GM12892 (cell line): Measurements from ENCODE around the gene VPREB3.

Experiments
- DNase-seq: peaks from one replicate; pipeline ENCODE4 v3.0.0; 2011; ENCODE audit not compliant: insufficient read length
- FAIRE-seq: peaks from 2 replicates; lab custom pipeline; 2011; peaks lifted over from hg19 to GRCh38; lab: Jason Lieb, UNC
- POLR2A ChIP-seq: IDR thresholded peaks from 2 replicates; pipeline ENCODE4 v1.6.1; 2011; ENCODE audit warnings: low read depth, low read length, control low read depth
- POLR2AphosphoS5 ChIP-seq: IDR thresholded peaks from 2 replicates; pipeline ENCODE4 v1.6.1; 2011; ENCODE audit warnings: low read depth, low read length, control low read depth
- TAF1 ChIP-seq: IDR thresholded peaks from 2 replicates; pipeline ENCODE4 v1.6.1; 2011; ENCODE audit warnings: low read depth, mild to moderate bottlenecking, control low read depth, low read length, borderline replicate concordance

VPREB3 gene

DNA sequence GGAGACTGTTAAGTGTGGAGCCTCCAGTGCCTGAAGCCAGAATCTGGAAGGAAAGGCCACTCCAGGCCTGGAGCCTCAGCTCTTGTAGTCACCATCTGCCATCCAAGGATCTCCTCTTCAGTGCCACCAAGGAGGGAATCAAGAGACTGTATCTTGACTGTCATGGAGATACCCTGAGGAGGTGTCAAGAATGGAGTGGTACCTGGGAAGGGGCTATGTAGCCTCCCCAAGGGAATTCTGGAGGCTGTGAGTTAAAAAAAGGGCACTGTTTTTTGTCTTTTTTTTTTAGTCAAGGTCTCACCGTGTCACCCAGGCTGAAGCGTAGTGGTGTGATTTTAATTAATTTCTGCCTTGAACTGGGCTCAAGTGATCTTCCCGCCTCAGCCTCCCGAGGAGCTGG is 5.3 kb upstream of the VPREB3 start:
- FAIRE-seq = no peak
- TF ChIP-seq POLR2AphosphoS5 = no peak
- TF ChIP-seq POLR2A = no peak
- TF ChIP-seq TAF1 = no peak
- DNase-seq = no peak

DNA sequence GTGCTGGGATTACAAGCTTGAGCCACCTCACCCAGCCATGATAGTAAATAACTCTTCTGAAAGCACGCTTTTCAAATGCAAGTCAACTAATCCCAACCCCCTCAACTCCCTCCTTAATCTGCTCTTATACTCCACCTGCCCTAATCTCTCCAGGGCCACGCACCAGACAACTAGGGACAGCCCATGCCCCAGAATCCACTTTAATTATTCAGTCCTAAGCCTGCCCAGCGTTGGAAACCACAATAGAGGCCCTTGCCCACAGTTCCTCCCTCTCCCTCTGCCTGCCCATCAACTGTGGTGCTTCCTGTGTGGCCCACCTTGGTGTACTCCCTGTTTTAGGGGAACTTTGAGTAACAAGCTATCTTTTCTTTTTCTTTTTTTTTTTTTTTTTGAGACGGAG is 2.7 kb upstream of the VPREB3 start:
- TF ChIP-seq TAF1 (no peak), POLR2AphosphoS5 (no peak), POLR2A (no peak)
- DNase-seq (no peak), FAIRE-seq (no peak)

DNA sequence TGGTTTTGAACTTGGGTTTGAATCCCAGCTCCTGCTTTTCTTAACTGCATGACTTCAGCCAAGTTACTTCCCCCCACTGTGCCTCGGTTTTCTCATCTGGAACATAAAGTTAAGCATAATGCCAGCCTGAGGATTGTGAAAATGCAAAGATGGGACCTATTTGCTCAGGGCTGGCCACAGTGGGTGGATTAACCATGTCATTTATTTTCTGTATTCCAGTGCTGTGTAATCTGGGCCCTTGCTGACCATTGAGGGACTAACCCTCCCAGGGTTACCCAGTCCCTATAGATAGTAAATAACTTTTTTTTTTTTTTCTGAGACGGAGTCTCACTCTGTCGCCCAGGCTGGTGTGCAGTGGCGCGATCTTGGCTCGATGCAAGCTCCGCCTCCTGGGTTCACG is 1.5 kb upstream of the VPREB3 start:
- TF ChIP-seq POLR2AphosphoS5 (no peak), POLR2A (no peak), TAF1 (no peak)
- no peak for DNase-seq
- no peak for FAIRE-seq

DNA sequence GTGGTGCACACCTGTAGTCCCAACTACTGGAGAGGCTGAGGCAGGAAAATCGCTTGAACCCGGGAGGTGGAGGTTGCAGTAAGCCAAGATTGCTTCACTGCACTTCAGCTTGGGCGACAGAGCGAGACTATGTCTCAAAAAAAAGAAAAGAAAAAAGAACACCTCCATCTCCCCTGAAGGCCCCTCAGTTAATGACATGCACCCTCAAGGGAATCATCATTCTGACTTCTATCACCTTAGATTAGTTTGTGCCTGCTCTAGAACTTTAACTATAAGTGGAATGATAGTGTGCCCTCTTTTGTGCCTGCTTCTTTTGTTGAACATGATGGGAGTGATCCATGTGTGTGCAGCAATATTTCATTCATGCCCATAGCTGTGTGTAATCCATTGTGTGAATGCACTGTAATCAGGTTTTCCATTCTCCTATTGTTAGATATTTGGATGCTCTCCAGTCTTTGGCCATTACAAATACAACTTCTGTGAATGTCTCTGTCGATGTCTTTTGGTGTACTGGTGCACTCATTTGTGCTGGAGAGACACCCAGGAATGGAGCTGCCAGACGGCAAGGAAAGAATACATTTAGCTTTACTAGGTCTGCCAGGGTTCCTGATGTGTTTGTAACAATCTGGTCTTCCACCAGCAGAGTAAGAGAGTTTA is 883 bp upstream of the VPREB3 start:
- DNase-seq (no peak), FAIRE-seq (no peak)
- TF ChIP-seq POLR2AphosphoS5 (no peak), POLR2A (no peak), TAF1 (no peak)

DNA sequence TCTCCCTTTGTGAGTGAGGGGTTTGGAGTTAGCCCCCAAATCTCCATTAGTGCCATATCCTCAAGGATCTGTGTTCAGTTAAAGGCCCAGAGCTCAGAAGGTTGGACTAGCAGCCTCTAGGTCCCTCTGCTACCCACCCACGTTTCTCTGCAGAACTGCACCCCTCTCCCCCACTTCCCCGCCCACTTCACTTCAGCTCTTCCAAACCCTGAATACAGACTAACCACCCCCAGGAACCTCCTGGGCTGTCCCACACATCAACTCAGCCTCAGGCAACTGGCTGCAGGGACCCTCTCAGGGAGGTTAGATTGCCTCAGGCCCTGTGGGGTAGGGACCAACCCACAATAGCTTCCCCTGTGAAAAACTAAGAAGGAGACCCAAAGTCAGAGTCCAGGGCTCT is 840 bp downstream of the VPREB3 start:
- TF ChIP-seq POLR2AphosphoS5 = no peak
- no peak for TF ChIP-seq TAF1
- TF ChIP-seq POLR2A = no peak
- DNase-seq = no peak
- FAIRE-seq = peak; percentile 84

DNA sequence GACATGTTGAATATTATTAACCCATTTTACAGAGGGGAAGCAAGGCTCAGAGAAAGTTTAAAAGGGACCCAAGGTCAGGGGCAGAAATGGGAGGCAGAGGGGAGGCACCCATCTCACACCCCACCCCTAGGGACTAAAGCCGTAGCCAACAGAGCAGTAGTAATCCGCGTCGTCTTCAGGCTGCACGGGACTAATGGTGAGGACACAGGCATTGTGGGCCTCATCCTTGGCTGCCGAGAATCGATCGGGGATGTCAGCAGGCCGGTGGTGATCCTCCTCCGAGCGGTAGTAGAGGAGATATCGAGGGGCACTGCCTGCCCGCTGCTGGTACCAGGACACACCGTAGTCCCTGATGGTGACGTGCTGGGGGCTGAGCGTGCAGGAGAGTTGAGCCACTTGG is 1.5 kb downstream of the VPREB3 start:
- no peak for DNase-seq
- no peak for TF ChIP-seq TAF1
- no peak for TF ChIP-seq POLR2A
- TF ChIP-seq POLR2AphosphoS5 = no peak
- no peak for FAIRE-seq

DNA sequence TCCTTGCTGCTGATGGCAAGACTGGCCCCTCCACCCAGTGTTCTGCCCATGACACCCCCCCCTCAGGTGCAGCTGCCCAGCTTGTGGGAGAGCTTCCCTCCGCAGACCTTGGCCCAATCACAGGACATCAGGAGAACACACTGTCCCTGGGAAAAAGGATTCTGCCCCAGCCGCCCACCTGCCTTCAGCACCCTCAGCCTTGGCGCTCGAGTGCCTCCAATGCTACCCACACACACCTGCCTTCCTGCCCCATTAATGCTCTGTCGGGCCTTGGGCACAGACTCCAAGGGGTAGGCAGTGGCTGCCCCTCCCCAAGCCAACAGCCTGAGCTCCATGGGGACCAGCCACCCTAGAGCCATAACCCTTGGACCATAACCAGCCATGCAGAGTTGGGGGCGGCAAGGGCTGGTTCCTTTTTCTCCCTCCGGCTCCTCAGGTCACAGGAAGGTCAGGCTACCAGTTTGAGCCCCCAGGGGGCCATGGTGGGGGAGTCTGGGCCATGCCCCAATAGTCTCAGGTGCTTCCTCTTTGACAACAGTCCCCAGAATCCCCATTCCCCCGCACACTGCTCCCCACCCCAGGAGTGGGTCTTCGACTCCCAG is 2.0 kb downstream of the VPREB3 start:
- peak; percentile 95 for FAIRE-seq
- DNase-seq = peak; percentile 54
- TF ChIP-seq POLR2A (no peak), TAF1 (no peak), POLR2AphosphoS5 (no peak)

DNA sequence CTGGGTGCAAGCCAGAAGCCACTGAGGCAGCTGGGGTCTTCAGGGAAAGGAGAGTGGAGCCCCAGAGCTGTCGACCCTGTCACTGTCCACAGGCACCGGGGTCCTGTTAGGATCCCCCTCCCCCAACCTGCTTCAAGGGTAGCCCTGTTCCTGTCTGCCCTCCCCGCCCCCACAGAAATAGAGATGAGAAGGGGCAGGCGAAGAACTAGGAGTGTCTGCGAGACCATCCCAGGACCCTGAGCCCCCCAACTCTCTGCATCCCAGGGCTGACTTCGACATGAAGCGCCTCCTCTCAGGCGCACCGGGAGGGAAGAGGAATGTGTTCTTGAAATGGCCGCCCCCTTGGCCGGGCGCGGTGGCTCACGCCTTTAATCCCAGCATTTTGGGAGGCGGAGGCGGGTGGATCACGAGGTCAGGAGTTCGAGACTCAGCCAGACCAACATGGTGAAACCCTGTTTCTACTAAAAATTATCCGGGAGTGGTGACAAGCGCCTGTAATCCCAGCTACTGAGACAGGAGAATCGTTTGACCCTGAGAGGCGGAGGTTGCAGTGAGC is 2.7 kb downstream of the VPREB3 start:
- TF ChIP-seq POLR2AphosphoS5 = no peak
- no peak for TF ChIP-seq POLR2A
- TF ChIP-seq TAF1 = no peak
- FAIRE-seq (no peak), DNase-seq (peak; percentile 48)

DNA sequence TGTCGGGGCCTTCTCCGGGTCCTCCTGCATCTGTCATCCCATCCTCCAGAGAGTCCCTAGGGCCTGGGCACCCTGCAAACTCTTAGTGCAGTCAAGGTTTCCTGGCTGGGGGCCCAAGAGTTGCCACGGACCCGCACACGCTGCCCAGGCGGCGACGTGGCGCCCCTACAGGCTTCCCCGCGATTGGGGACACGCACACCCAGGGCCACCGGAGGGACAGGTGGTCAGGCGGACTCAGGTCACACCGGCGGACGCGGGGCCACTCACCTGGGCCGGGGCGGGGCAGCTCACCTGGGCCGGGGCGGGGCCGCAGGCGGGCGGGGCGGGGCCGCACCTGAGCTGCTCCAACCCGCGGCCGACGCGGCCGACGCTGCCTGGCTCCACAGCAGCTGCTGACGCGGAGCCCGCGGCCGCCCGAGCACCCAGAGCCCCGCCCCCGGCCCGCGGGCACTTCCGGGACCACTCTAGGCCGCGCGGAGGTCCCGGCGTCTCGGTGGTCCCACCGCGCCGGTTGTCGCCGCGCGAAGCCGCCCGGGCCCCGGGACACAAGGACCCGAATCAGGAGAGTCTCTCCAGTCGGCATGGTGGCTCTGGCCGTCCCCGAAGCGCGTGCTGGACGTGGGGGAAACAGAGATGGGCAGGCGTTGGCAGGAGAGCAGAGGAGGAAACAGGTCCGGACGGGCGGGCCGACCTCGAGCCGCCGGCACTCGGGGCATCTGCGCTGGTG is 3.3 kb downstream of the VPREB3 start, which contains the start of gene ZNF70:
ZNF70 (minus strand) TSS at position 399 of the 727 bp plus-strand sequence. CDS start 5,972 bp downstream, outside the sequence.
- DNase-seq = peak; percentile 90
- peak; percentile 95 for FAIRE-seq
- TF ChIP-seq POLR2AphosphoS5 = peak; percentile 60; the same call in 1 of the 2 replicates
- peak; percentile 71 for TF ChIP-seq POLR2A
- TF ChIP-seq TAF1 = peak; percentile 61; the same call in 1 of the 2 replicates

DNA sequence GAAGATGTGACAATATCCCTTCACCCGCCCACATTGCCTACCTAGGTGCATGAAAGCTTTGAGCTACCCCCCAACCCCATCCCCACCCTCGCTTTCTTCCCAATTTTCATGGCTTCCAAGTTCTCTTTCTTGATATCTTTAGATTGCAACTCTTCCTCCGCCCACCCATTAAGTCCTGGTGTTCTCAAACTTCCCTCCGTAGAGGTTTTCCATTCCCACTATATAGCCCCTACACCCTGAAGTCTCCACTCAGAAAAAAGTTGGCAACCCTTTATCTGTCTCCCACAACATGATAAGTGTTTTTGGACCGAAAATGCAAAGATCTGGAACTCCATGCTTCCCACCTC is 3.9 kb downstream of the VPREB3 start:
- FAIRE-seq (no peak), DNase-seq (no peak)
- TF ChIP-seq POLR2A = no peak
- TF ChIP-seq POLR2AphosphoS5 = no peak
- no peak for TF ChIP-seq TAF1

DNA sequence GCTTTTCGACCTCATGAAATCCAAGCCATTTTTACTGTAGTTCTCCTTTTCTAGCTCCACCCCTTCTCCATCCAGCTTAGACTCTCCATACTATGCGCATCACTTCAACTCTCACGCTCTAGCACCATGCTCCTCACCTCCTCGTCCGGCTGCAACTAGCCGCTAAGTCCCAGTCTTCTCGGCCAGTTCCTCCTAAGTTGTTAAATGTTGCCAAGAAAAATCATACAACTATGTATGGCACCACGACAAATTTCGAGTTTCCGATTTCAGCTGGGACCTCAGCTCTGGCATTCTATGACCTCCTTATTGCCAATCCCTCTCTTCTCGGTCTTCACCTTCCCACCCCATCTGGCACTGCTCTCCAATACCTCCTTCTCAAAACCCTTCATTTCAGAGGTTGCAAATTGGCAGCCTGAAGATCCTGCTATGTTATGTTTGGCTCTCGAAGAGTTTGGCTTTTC is 4.4 kb downstream of the VPREB3 start:
- FAIRE-seq (peak; percentile 56), DNase-seq (no peak)
- no peak for TF ChIP-seq POLR2AphosphoS5
